Cardiac muscle cell (in vitro differentiated cells and primary cell): ENCODE results near the gene ROR2. TPM values are rescaled to one million over a fixed set of nuclear protein-coding genes. Genes with fewer than 3 reads are reported as not detected.

ENCODE experiments used
- DNase-seq, 2 donors: peaks; one replicate each; pipeline versions ENCODE4 v3.0.0 to v3.0.0-alpha.2; 2010 to 2017; ENCODE audit warnings: low read depth in 1 of 2, low spot score in 1 of 2
- H3K27ac ChIP-seq: fragments of 200-600 bp; sonication (generic); 2 replicates; pipeline ENCODE4 v1.5.1; 2016
- H3K27me3 ChIP-seq: fragments of 200-600 bp; sonication (generic); 2 replicates; pipeline ENCODE4 v1.6.0; 2016; ENCODE audit warnings: control low read depth
- H3K36me3 ChIP-seq: fragments of 200-600 bp; sonication (generic); 2 replicates; pipeline ENCODE4 v1.5.1; 2016; ENCODE audit warnings: control low read depth
- H3K4me1 ChIP-seq: fragments of 200-600 bp; sonication (generic); 2 replicates; pipeline ENCODE4 v1.8.1; 2017; ENCODE audit warnings: low read depth, mild to moderate bottlenecking, mixed run types
- H3K4me3 ChIP-seq: fragments of 200-600 bp; sonication (generic); 2 replicates; pipeline ENCODE4 v1.5.1; 2016; ENCODE audit warnings: mild to moderate bottlenecking
- H3K9me3 ChIP-seq: fragments of 200-600 bp; sonication (generic); 2 replicates; pipeline ENCODE4 v1.5.1; 2017; ENCODE audit warnings: low read depth, mild to moderate bottlenecking, control low read depth
- CTCF ChIP-seq: IDR thresholded peaks from 2 replicates; pipeline ENCODE4 v1.5.1; 2012; ENCODE audit warnings: low read depth, mild to moderate bottlenecking, low read length
- polyA plus RNA-seq: library from polyadenylated mRNA; unstranded; fragments of >200 nt; fragmentation: Nextera tagmentation; extraction: Ambion mirVana; gene quantifications from 2 replicates; pipeline ENCODE4 v1.2.1, GENCODE V29; 2016
- total RNA-seq: library from RNA; depleted of rRNA; stranded (reverse); fragments of >200 nt; gene quantifications from 2 replicates; pipeline ENCODE4 v1.2.3, GENCODE V29; 2016

The ROR2 gene
- total and polyA plus RNA-seq, 2 experiments from 2014 or later = 21.5 to 38.6 TPM

- Histone ChIP-seq H3K4me3 (no peak overlapping the region), H3K4me1 (peaks cover 51% of the 10 kb centered on the region), H3K27me3 (no peaks in the 10 kb centered on the region), H3K27ac (no peak overlapping the region), H3K9me3 (no peaks in the 10 kb centered on the region), H3K36me3 (no peaks in the 10 kb centered on the region)
- DNase-seq = peak in 1 of 2 donors; percentile 60
- TF ChIP-seq CTCF = no peak
Measured at GRCh38 chr9:91943478-91944470, 6.3 kb downstream of the ROR2 start.

GRCh38 chr9:91942201-91942600 is 7.8 kb downstream of the ROR2 start:
- Histone ChIP-seq H3K36me3 (no peaks in the 10 kb centered on the region), H3K27me3 (no peaks in the 10 kb centered on the region), H3K4me3 (no peak overlapping the region), H3K27ac (no peak overlapping the region), H3K4me1 (peaks cover 42% of the 10 kb centered on the region), H3K9me3 (no peaks in the 10 kb centered on the region)
- peak in 1 of 2 donors; percentile 19 for DNase-seq
- TF ChIP-seq CTCF = no peak

GRCh38 chr9:91939978-91940377 is 10.1 kb downstream of the ROR2 start:
- Histone ChIP-seq H3K27ac (no peak overlapping the region), H3K4me3 (no peak overlapping the region), H3K4me1 (peaks cover 20% of the 10 kb centered on the region), H3K9me3 (no peaks in the 10 kb centered on the region), H3K36me3 (no peaks in the 10 kb centered on the region), H3K27me3 (no peaks in the 10 kb centered on the region)
- no peak for TF ChIP-seq CTCF
- no peak for DNase-seq

- Histone ChIP-seq H3K36me3 (no peaks in the 10 kb centered on the region), H3K4me3 (no peak overlapping the region)
Measured at GRCh38 chr9:91937727-91938126, 12.3 kb downstream of the ROR2 start.

GRCh38 chr9:91937056-91937455 is 13.0 kb downstream of the ROR2 start:
- peaks cover 9% of the 10 kb centered on the region for H3K4me1 ChIP-seq
- no peak for DNase-seq
- no peaks in the 10 kb centered on the region for H3K36me3 ChIP-seq
- no peaks in the 10 kb centered on the region for H3K27me3 ChIP-seq
- no peak for TF ChIP-seq CTCF
- H3K9me3 ChIP-seq = no peaks in the 10 kb centered on the region
- no peak overlapping the region for H3K4me3 ChIP-seq
- H3K27ac ChIP-seq = no peak overlapping the region

More at GRCh38 chr9:91937727-91938126, 12.3 kb downstream of the ROR2 start:
- Histone ChIP-seq H3K27ac (no peak overlapping the region), H3K4me1 (peaks cover 9% of the 10 kb centered on the region), H3K27me3 (no peaks in the 10 kb centered on the region), H3K9me3 (no peaks in the 10 kb centered on the region)
- DNase-seq = no peak
- TF ChIP-seq CTCF = no peak
